ENCODE measurements around the gene RABGAP1L.

Gene RABGAP1L

GRCh38 chr1:174266476-174266875 lies 107.2 kb downstream of the RABGAP1L start:
- no peak overlapping the region for H3K4me2 ChIP-seq
- H3K4me3 ChIP-seq (IDR thresholded peaks at IDR 0.05; ENCODE audit: insufficient read depth, low read depth, low read length): no peak overlapping the region
- no peak overlapping the region for H3K27ac ChIP-seq
- H3K4me1 ChIP-seq (ENCODE audit: low read depth, poor library complexity, severe bottlenecking): no peaks in the 10 kb centered on the region
- H2AFZ ChIP-seq (ENCODE audit: low read depth): no peak overlapping the region
- H3K27me3 ChIP-seq (ENCODE audit: insufficient read depth, low read depth): no peaks in the 10 kb centered on the region
- no peaks in the 10 kb centered on the region for H3K79me2 ChIP-seq (ENCODE audit: insufficient read depth, low read depth)
- H3K36me3 ChIP-seq (ENCODE audit: insufficient read depth): no peaks in the 10 kb centered on the region
- H4K20me1 ChIP-seq (ENCODE audit: insufficient read depth): no peaks in the 10 kb centered on the region
- no peak overlapping the region for H3K9ac ChIP-seq
- TF ChIP-seq CTCF (conservative IDR thresholded peaks at IDR 0.05; ENCODE audit: low read depth, low read length): no peak

GRCh38 chr1:174266991-174267612 lies 107.8 kb downstream of the RABGAP1L start:
- TF ChIP-seq CTCF (conservative IDR thresholded peaks at IDR 0.05; ENCODE audit: low read depth, low read length): no peak
- H3K9ac ChIP-seq: no peak overlapping the region
- H3K27me3 ChIP-seq (ENCODE audit: insufficient read depth, low read depth): no peaks in the 10 kb centered on the region
- no peak overlapping the region for H2AFZ ChIP-seq (ENCODE audit: low read depth)
- no peak overlapping the region for H3K4me2 ChIP-seq
- H4K20me1 ChIP-seq (ENCODE audit: insufficient read depth): no peaks in the 10 kb centered on the region
- H3K36me3 ChIP-seq (ENCODE audit: insufficient read depth): no peaks in the 10 kb centered on the region
- no peak overlapping the region for H3K27ac ChIP-seq
- H3K79me2 ChIP-seq (ENCODE audit: insufficient read depth, low read depth): no peaks in the 10 kb centered on the region
- no peak overlapping the region for H3K4me3 ChIP-seq (IDR thresholded peaks at IDR 0.05; ENCODE audit: insufficient read depth, low read depth, low read length)
- no peaks in the 10 kb centered on the region for H3K4me1 ChIP-seq (ENCODE audit: low read depth, poor library complexity, severe bottlenecking)

- TF ChIP-seq CTCF (conservative IDR thresholded peaks at IDR 0.05; ENCODE audit: low read depth, low read length): no peak
These were observed 110.8 kb downstream of the RABGAP1L start for GRCh38 chr1:174269989-174270651.

GRCh38 chr1:174273190-174273589 lies 113.9 kb downstream of the RABGAP1L start:
- H3K36me3 ChIP-seq (ENCODE audit: insufficient read depth): no peaks in the 10 kb centered on the region
- H4K20me1 ChIP-seq (ENCODE audit: insufficient read depth): no peaks in the 10 kb centered on the region
- no peak overlapping the region for H2AFZ ChIP-seq (ENCODE audit: low read depth)
- no peak overlapping the region for H3K4me2 ChIP-seq
- no peaks in the 10 kb centered on the region for H3K27me3 ChIP-seq (ENCODE audit: insufficient read depth, low read depth)
- H3K9ac ChIP-seq: no peak overlapping the region
- no peaks in the 10 kb centered on the region for H3K4me1 ChIP-seq (ENCODE audit: low read depth, poor library complexity, severe bottlenecking)
- H3K79me2 ChIP-seq (ENCODE audit: insufficient read depth, low read depth): no peaks in the 10 kb centered on the region
- H3K4me3 ChIP-seq (IDR thresholded peaks at IDR 0.05; ENCODE audit: insufficient read depth, low read depth, low read length): no peak overlapping the region
- no peak overlapping the region for H3K27ac ChIP-seq
- no peak for TF ChIP-seq CTCF (conservative IDR thresholded peaks at IDR 0.05; ENCODE audit: low read depth, low read length)

More at GRCh38 chr1:174269989-174270651, 110.8 kb downstream of the RABGAP1L start:
- no peaks in the 10 kb centered on the region for H3K4me1 ChIP-seq (ENCODE audit: low read depth, poor library complexity, severe bottlenecking)
- H3K27ac ChIP-seq: no peak overlapping the region
- H3K4me3 ChIP-seq (IDR thresholded peaks at IDR 0.05; ENCODE audit: insufficient read depth, low read depth, low read length): no peak overlapping the region
- no peaks in the 10 kb centered on the region for H3K79me2 ChIP-seq (ENCODE audit: insufficient read depth, low read depth)
- no peak overlapping the region for H2AFZ ChIP-seq (ENCODE audit: low read depth)
- no peaks in the 10 kb centered on the region for H3K27me3 ChIP-seq (ENCODE audit: insufficient read depth, low read depth)
- no peaks in the 10 kb centered on the region for H4K20me1 ChIP-seq (ENCODE audit: insufficient read depth)
- H3K36me3 ChIP-seq (ENCODE audit: insufficient read depth): no peaks in the 10 kb centered on the region
- no peak overlapping the region for H3K9ac ChIP-seq
- H3K4me2 ChIP-seq: no peak overlapping the region
